PFSK-1 (cell line): ENCODE results near the gene PGLYRP1. TPM values are rescaled to one million over a fixed set of nuclear protein-coding genes. Genes with fewer than 3 reads are reported as not detected.

Source experiments
- FOXP2 ChIP-seq: optimal IDR thresholded peaks from 2 replicates; pipeline ENCODE3; 2011; ENCODE audit warnings: borderline replicate concordance, control low read depth, inconsistent platforms; ENCODE audit not compliant: insufficient read depth; ENCODE audit errors: extremely low read length, extremely low read depth
- POLR2AphosphoS5 ChIP-seq: IDR thresholded peaks from 2 replicates; pipeline ENCODE4 v1.6.1; 2012; ENCODE audit warnings: low read depth, mild to moderate bottlenecking, control low read depth, low read length, moderate library complexity
- SIN3A ChIP-seq: IDR thresholded peaks from 2 replicates; pipeline ENCODE4 v1.6.1; 2012; ENCODE audit warnings: mild to moderate bottlenecking, low read length, moderate library complexity, borderline replicate concordance; ENCODE audit not compliant: insufficient read depth
- TAF1 ChIP-seq: IDR thresholded peaks from 2 replicates; pipeline ENCODE4 v1.6.1; 2012; ENCODE audit warnings: low read length, control low read depth, borderline replicate concordance; ENCODE audit not compliant: insufficient read depth
- polyA plus RNA-seq: library from polyadenylated mRNA; unstranded; fragments of >200 nt; gene quantifications from one replicate; pipeline ENCODE4 v1.2.1, GENCODE V29; 2012; ENCODE audit warnings: low read depth, missing spikeins; ENCODE audit not compliant: insufficient read length
- TF ChIP-seq, protein P1 (sequence below), 2 experiments: IDR thresholded peaks; 2 replicates each; pipeline versions ENCODE4 v1.6.1 to v1.8.0; 2011 to 2012; ENCODE audit warnings: low read depth in 2 of 2, low read length in 2 of 2, control low read depth in 1 of 2, inconsistent platforms in 1 of 2, mild to moderate bottlenecking in 1 of 2, moderate library complexity in 1 of 2; ENCODE audit not compliant: insufficient read depth in 1 of 2

Gene PGLYRP1, protein sequence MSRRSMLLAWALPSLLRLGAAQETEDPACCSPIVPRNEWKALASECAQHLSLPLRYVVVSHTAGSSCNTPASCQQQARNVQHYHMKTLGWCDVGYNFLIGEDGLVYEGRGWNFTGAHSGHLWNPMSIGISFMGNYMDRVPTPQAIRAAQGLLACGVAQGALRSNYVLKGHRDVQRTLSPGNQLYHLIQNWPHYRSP
- not detected for polyA plus RNA-seq

DNA sequence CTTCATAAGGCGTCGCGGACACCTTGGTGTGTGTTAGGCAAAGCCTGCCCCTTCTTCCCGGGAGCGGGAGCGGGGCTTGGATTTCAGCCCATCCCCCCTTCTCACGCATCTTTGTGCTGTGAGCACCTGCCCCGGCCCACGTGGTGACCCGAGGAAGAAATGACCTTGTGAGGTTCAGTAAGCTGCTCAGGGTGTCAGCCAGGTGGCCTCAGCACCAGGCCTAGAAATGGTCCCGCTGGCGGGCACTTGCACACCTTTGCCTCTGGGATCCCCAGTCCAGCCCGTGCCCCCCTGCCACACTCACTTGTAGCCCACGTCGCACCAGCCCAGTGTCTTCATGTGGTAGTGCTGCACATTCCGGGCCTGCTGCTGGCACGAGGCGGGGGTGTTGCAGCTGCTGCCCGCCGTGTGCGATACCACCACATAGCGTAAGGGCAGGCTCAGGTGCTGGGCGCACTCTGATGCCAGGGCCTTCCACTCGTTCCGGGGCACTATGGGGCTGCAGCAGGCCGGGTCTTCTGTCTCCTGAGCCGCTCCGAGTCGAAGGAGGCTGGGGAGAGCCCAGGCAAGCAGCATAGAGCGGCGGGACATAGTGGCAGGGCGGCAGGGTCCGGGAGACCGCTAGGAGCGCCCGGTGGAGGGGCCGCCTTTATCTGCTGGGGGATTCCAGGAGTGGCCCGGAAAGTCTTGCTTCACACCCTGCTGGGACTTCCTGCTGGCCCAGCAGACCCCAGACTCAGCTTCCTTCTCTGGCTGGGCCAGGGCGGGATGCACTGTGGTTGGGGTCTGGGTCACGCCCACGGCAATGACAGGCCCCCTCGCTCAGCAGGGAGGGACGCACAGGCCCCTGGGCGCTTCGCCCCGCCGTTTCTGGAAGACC lies at the start of gene PGLYRP1:
Gene PGLYRP1, minus strand, starts transcription at position 623 of the 880 bp plus-strand sequence. Its CDS starts 32 bp downstream, at position 591.
- TF ChIP-seq POLR2AphosphoS5, result no peak
- no peak for TF ChIP-seq TAF1
- TF ChIP-seq, protein P1, sequence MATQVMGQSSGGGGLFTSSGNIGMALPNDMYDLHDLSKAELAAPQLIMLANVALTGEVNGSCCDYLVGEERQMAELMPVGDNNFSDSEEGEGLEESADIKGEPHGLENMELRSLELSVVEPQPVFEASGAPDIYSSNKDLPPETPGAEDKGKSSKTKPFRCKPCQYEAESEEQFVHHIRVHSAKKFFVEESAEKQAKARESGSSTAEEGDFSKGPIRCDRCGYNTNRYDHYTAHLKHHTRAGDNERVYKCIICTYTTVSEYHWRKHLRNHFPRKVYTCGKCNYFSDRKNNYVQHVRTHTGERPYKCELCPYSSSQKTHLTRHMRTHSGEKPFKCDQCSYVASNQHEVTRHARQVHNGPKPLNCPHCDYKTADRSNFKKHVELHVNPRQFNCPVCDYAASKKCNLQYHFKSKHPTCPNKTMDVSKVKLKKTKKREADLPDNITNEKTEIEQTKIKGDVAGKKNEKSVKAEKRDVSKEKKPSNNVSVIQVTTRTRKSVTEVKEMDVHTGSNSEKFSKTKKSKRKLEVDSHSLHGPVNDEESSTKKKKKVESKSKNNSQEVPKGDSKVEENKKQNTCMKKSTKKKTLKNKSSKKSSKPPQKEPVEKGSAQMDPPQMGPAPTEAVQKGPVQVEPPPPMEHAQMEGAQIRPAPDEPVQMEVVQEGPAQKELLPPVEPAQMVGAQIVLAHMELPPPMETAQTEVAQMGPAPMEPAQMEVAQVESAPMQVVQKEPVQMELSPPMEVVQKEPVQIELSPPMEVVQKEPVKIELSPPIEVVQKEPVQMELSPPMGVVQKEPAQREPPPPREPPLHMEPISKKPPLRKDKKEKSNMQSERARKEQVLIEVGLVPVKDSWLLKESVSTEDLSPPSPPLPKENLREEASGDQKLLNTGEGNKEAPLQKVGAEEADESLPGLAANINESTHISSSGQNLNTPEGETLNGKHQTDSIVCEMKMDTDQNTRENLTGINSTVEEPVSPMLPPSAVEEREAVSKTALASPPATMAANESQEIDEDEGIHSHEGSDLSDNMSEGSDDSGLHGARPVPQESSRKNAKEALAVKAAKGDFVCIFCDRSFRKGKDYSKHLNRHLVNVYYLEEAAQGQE (IDR thresholded peaks at IDR 0.05; ENCODE audit: insufficient read depth in 1 of 2, low read depth in 2 of 2, low read length in 2 of 2), result no peak
- no peak for TF ChIP-seq SIN3A
- no peak for TF ChIP-seq FOXP2

DNA sequence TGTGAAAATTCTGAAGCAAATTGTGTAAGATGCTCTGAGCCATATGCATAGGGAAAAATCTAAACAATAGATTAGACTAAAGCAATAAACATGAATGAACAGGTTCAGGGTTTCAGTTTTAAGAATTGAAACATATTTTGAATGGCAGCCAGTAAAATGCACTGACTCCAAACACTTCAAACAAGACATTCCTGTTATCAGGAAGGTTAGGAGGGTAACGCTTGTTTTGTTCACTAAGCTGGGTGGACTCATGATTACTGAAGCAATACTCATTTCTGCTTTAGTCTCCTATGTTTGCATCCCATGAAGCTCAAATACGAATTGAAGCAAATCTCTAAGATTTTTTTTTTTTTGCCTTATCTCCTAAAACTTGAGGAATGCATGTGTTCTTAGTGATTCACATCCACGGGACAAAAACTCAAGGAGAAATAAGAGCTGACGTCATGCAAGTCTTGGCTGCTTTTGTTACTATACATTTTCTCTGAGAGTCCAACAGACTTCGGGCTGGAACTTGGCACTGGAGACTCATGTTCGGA lies 47.0 kb upstream of the PGLYRP1 start:
- TF ChIP-seq TAF1 (no peak), FOXP2 (no peak), SIN3A (no peak), POLR2AphosphoS5 (no peak)
- TF ChIP-seq, protein P1 (IDR thresholded peaks at IDR 0.05; ENCODE audit: insufficient read depth in 1 of 2, low read depth in 2 of 2, low read length in 2 of 2), result no peak

DNA sequence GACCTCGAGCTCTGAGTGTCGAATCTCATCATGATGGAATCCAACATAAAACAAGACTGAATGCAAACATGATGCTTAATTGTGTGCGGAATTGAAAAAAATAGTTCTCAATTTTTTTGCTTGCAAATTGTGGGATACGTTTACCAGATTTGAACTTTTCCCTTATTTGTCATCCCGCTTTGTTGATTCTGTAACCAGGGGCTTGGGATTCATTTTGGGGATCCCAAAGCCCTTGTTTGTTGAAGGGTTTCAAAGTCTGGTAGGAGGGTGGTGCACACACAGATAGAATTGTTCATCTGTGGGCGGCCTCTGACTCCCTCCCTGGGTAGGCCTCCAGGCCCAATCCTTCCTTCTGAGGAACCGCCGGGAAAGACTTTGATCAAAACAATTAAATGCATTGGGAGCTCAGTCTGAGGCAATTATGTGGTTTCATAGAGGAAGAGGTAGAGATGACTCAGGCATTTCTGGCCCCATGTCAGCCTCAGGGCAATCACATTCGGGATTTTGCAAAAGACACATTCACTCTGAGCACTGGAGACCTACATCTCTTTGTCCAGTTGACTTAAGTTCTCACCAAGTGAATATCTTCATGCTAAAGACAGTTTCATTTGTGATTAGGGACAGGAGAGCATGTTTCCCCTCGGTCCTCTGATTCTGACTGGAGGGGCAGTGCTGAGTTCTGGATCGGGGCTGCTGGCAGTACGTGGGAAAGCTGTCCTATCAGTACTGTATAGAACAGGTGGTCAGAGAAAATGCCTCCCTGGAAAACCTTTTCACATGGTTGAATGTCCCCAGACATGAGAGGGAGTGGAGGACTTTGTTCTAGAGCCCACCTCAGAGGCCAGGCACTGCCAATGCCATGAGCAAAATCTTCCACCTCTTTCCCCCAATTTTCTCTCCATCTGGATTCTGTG lies 45.7 kb upstream of the PGLYRP1 start:
- TF ChIP-seq, protein P1 (IDR thresholded peaks at IDR 0.05; ENCODE audit: insufficient read depth in 1 of 2, low read depth in 2 of 2, low read length in 2 of 2), result no peak
- no peak for TF ChIP-seq SIN3A
- no peak for TF ChIP-seq FOXP2
- TF ChIP-seq POLR2AphosphoS5, result no peak
- no peak for TF ChIP-seq TAF1

DNA sequence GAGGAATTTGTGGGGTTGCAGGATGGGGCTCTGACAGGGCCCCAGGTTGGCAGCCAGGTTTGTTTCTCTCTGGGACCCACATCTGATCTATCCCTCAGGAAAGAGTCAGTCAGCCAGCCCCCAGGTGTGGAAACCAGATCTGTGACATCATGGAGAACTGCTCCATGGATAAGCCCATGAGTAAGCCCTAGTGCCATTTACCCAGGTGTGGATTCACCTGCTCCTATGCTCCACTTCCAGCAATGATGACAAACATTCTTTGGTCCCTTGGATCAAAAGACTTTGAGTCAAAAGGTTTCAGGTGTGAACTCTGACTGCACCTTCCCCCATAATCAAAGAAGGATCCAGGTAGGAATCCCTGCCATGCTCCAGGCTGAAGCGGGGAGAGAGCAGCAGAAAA lies 44.8 kb upstream of the PGLYRP1 start:
- TF ChIP-seq SIN3A, result no peak
- TF ChIP-seq, protein P1 (IDR thresholded peaks at IDR 0.05; ENCODE audit: insufficient read depth in 1 of 2, low read depth in 2 of 2, low read length in 2 of 2), result no peak
- no peak for TF ChIP-seq TAF1
- no peak for TF ChIP-seq FOXP2
- no peak for TF ChIP-seq POLR2AphosphoS5
